ENCODE data around the gene SPTBN5.
"Not testable (repeated sequence)": the region's sequence is repeated elsewhere in the genome, so short reads cannot be mapped to it uniquely, and the experiment has no call there.

Gene SPTBN5

GRCh38 chr15:41844814-41845213, 49.0 kb downstream of the SPTBN5 start:
- no peak for DNase-seq (ENCODE audit: low spot score)

- no peak for DNase-seq (ENCODE audit: low spot score)
These were observed 50.3 kb downstream of the SPTBN5 start for GRCh38 chr15:41843571-41843970.

- no peak for DNase-seq (ENCODE audit: low spot score)
These were observed 51.6 kb downstream of the SPTBN5 start for GRCh38 chr15:41842229-41842628.

GRCh38 chr15:41841131-41841530, 52.7 kb downstream of the SPTBN5 start:
- no peak for DNase-seq (ENCODE audit: low spot score)

GRCh38 chr15:41840673-41841072, 53.2 kb downstream of the SPTBN5 start:
- no peak for DNase-seq (ENCODE audit: low spot score)

- no peak for DNase-seq (ENCODE audit: low spot score)
These were observed 53.9 kb downstream of the SPTBN5 start for GRCh38 chr15:41839781-41840491.

- DNase-seq (ENCODE audit: low spot score) = no peak
These were observed 55.4 kb downstream of the SPTBN5 start, which contains the start of gene PLA2G4B for GRCh38 chr15:41838400-41838897. TSS of gene PLA2G4B (plus strand) at chr15:41838847. CDS start at chr15:41838914, 67 bp downstream.

- DNase-seq (ENCODE audit: low spot score) = no peak
These were observed 57.0 kb downstream of the SPTBN5 start for GRCh38 chr15:41836713-41837454.

GRCh38 chr15:41836073-41836472, 57.8 kb downstream of the SPTBN5 start:
- DNase-seq (ENCODE audit: low spot score) = no peak

- no peak for DNase-seq (ENCODE audit: low spot score)
These were observed 59.8 kb downstream of the SPTBN5 start for GRCh38 chr15:41834096-41834495.

GRCh38 chr15:41832875-41833274, 61.0 kb downstream of the SPTBN5 start:
- DNase-seq (ENCODE audit: low spot score) = no peak

GRCh38 chr15:41832208-41832607, 61.6 kb downstream of the SPTBN5 start:
- no peak for DNase-seq (ENCODE audit: low spot score)

- not testable (repeated sequence) for DNase-seq (ENCODE audit: low spot score)
These were observed 62.6 kb downstream of the SPTBN5 start for GRCh38 chr15:41831291-41831690.

- no peak for DNase-seq (ENCODE audit: low spot score)
These were observed 63.8 kb downstream of the SPTBN5 start for GRCh38 chr15:41829959-41830646.

GRCh38 chr15:41828807-41829141, 65.1 kb downstream of the SPTBN5 start:
- no peak for DNase-seq (ENCODE audit: low spot score)

GRCh38 chr15:41827880-41828806, 65.7 kb downstream of the SPTBN5 start, which contains the start of gene JMJD7:
TSS of gene JMJD7 (plus strand) at chr15:41828092. CDS start at chr15:41828125, 33 bp downstream.
- DNase-seq (ENCODE audit: low spot score) = peak; percentile 97

GRCh38 chr15:41827290-41827879, 66.5 kb downstream of the SPTBN5 start:
- no peak for DNase-seq (ENCODE audit: low spot score)

GRCh38 chr15:41825572-41826535, 68.0 kb downstream of the SPTBN5 start:
- no peak for DNase-seq (ENCODE audit: low spot score)

- DNase-seq (ENCODE audit: low spot score) = no peak
These were observed 68.7 kb downstream of the SPTBN5 start for GRCh38 chr15:41825145-41825544.

Data from HuH-7.5 (cell line).